HG03571 (cell line): ENCODE data around the gene LNX2.

Experiments
- ATAC-seq: cut with Tn5 transposase; IDR thresholded peaks from one replicate; pipeline ENCODE4 v1.9.1; 2021; ENCODE audit not compliant: unreplicated experiment

Gene LNX2

GRCh38 chr13:27510082-27510481 lies 110.2 kb downstream of the LNX2 start:
- ATAC-seq, result no peak

DNA sequence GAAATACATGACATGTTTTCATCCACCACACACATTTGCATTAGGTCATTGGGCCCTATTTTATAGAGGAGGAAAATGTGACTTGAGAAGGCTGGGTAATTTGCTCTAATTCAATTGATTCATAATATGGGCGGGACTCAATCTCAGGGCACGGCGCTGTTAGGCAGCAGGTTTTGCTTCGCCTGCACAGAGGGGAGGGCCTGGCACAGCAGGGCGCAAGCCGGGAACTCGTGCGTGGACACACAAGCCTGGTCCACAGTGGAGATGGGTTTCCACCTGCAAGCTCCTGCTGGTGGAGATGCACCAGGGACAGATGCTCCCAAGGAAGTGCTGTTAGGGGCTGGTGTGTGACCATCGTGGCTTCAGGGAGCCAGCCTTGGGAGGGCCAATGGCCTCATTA lies 111.5 kb downstream of the LNX2 start:
- ATAC-seq, result no peak

DNA sequence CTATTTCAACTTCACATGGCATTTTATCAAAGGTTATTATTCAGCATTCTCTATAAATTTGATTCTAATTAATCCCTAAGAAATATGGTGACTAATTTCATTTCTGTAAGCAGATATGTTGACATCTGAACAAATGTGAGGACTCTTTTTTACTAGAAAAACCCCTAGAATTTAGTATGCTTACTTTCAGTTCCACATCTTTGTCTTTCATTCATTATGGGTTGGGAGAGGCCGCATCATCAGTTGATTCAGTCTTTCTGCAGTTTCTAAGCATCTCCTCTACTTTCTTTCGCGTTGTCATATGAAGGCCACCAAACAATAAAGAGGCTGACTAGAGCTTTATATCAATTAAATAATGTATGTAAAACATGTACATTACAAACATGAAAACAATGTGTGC lies 114.5 kb downstream of the LNX2 start:
- no peak for ATAC-seq

GRCh38 chr13:27504868-27505194 lies 115.5 kb downstream of the LNX2 start:
- no peak for ATAC-seq

- ATAC-seq, result no peak
Measured at GRCh38 chr13:27504128-27504867, 116.0 kb downstream of the LNX2 start.

GRCh38 chr13:27500806-27501534 lies 119.4 kb downstream of the LNX2 start:
- no peak for ATAC-seq

DNA sequence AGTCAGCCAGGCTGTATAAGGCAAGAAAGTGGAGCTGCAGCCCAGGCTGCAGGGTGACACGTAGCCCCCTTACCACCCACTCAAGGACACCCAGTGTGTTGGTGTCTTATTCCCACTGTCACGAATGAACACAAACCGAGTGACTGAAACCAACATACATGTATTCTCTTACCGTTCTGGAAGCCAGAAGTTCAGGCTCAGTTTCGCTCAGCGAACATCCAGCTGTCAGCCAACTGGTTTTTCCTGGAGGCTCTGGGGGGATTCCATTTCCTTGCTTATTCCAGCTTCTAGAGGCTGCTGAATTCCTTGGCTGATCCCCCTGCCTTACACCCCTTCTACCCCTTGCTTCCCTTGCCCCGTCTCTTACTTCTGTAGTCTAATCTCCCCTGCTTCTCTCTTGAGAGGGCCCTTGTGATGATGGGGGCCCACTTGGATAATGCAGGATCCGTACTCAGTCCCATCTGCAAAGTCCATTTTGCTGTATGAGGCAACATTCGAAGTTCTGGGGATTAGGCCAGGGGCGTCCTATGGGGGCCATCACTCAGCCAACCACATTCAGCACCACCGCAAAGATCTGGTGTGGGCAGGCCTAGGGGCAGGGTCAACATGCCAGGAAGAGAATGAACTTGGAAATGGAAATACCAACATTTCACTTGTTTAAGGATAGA lies 122.6 kb downstream of the LNX2 start:
- no peak for ATAC-seq

GRCh38 chr13:27496536-27497273 lies 123.6 kb downstream of the LNX2 start:
- no peak for ATAC-seq

DNA sequence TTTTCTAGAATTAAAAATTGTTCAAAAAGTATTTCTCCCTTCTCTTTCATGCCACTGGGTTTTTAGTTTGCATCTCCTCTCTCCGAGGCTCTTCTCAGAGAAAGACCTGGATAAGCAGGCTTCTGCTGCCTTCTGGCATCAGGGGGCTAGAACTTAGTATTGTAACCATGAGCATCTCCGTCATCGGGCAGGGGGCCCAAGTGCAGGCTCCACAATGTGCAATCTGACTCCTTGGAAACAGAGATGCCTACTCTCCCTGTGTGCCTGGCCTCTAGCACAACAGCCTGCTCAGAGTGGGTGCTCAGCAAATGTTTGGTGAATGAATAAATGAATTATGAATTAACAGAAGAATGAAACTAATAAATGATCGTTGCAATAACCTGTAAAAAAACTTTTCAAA lies 124.3 kb downstream of the LNX2 start:
- ATAC-seq, result no peak
